NCI-H187 treated with DMSO at 0.1 percent for 48 hours (cell line): ENCODE data around the gene RSPH6A.
"Not testable (repeated sequence)": the region's sequence is repeated elsewhere in the genome, so short reads cannot be mapped to it uniquely, and the experiment has no call there.

Source experiments
- DNase-seq: peaks from one replicate; lab custom pipeline; 2025; lab: John Stamatoyannopoulos, UW

The RSPH6A gene

GRCh38 chr19:45801603-45802175 is 13.4 kb downstream of the RSPH6A start:
- DNase-seq, result no peak

- DNase-seq, result no peak
Measured at GRCh38 chr19:45800070-45800553, 15.0 kb downstream of the RSPH6A start.

GRCh38 chr19:45799541-45799940 is 15.6 kb downstream of the RSPH6A start:
- not testable (repeated sequence) for DNase-seq

- peak; percentile 30 for DNase-seq
Measured at GRCh38 chr19:45798995-45799517, 16.1 kb downstream of the RSPH6A start.

- no peak for DNase-seq
Measured at GRCh38 chr19:45794627-45795026, 20.5 kb downstream of the RSPH6A start.

- no peak for DNase-seq
Measured at GRCh38 chr19:45793876-45794275, 21.2 kb downstream of the RSPH6A start.

GRCh38 chr19:45793178-45793564 is 21.9 kb downstream of the RSPH6A start:
- DNase-seq, result no peak

- peak; percentile 97 for DNase-seq
Measured at GRCh38 chr19:45792470-45793177, 22.5 kb downstream of the RSPH6A start, which contains the start of gene DMWD. DMWD (minus strand) TSS chr19:45792845; CDS start chr19:45792756, 89 bp downstream.

- no peak for DNase-seq
Measured at GRCh38 chr19:45791744-45792469, 23.2 kb downstream of the RSPH6A start.

- DNase-seq, result no peak
Measured at GRCh38 chr19:45790942-45791341, 24.2 kb downstream of the RSPH6A start.

- no peak for DNase-seq
Measured at GRCh38 chr19:45789035-45789786, 25.9 kb downstream of the RSPH6A start.

- no peak for DNase-seq
Measured at GRCh38 chr19:45786533-45786894, 28.6 kb downstream of the RSPH6A start.

GRCh38 chr19:45785781-45786532 is 29.2 kb downstream of the RSPH6A start:
- DNase-seq, result no peak

- no peak for DNase-seq
Measured at GRCh38 chr19:45785097-45785496, 30.0 kb downstream of the RSPH6A start.

- no peak for DNase-seq
Measured at GRCh38 chr19:45784096-45784495, 31.0 kb downstream of the RSPH6A start.

- no peak for DNase-seq
Measured at GRCh38 chr19:45782820-45783785, 32.0 kb downstream of the RSPH6A start.

GRCh38 chr19:45782162-45782691 is 32.9 kb downstream of the RSPH6A start, which contains the start of gene DMPK:
DMPK (minus strand) TSS chr19:45782490; CDS start chr19:45782352, 138 bp downstream.
- no peak for DNase-seq

GRCh38 chr19:45781214-45782161 is 33.6 kb downstream of the RSPH6A start:
- peak; percentile 6 for DNase-seq
